NCI-H1694 (cell line): ENCODE data around the gene PALLD.

Source experiments
- DNase-seq: peaks from one replicate; lab custom pipeline; 2025; lab: John Stamatoyannopoulos, UW

Gene PALLD

DNA sequence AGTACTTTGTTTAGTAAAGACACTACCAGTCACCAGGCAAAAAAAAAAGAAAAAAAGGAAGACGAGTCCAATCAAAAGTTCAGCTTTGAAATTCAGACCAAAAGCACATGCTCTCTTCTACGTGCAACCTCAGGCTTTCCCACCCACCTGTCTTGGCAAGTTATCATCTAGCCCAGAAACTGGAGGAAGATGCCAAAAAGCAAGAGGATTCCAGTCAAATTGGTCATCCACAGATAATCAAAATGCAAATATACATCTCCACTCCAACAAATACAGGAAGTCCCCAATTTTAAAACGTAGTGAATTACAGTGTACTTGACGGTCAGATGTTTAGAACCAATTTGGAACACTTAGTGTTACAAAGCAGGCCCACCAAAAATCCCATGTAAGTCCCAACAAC, 96.5 kb downstream of the PALLD start:
- DNase-seq = no peak

GRCh38 chr4:168594121-168594520, 97.3 kb downstream of the PALLD start:
- DNase-seq = no peak

GRCh38 chr4:168598191-168598590, 101.3 kb downstream of the PALLD start:
- no peak for DNase-seq

DNA sequence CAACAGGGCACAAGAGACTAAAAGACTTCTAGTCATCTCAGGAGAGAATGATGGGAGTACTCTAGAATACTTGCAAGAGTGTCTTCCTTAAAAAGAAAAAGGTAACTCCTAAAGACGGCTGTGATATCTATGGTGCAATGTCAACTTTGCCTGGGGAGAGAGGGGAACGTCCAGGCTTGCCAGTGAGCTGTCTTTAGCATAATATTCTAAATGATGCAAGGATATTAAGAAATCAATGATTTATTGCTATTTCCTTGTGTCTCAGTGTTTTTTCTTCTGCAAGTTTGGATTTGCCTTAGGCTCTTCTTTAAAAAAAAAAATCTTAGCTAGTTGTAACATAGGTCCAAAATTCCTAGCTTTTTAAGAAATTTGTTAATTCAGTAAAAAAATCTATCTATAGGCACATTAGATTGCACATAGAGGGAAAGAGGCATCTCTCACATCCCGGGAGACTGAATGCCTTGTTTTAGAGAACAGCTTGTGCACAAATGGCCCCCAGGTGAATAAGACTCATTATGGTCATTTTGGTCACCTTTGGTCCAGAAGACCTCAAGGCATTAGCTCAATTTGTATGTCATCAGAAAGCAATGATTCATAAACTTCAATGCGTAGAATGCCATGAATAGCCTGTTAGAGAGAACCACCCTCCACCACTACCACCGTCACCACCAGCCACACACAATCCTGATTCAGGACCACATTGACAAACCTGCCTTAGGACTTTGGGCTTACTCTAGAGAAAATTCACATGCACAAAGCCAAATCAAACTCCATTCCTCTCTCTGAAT, 104.1 kb downstream of the PALLD start:
- no peak for DNase-seq

- no peak for DNase-seq
Observed at GRCh38 chr4:168601899-168602298, 105.0 kb downstream of the PALLD start.

GRCh38 chr4:168604496-168605373, 107.9 kb downstream of the PALLD start:
- no peak for DNase-seq

DNA sequence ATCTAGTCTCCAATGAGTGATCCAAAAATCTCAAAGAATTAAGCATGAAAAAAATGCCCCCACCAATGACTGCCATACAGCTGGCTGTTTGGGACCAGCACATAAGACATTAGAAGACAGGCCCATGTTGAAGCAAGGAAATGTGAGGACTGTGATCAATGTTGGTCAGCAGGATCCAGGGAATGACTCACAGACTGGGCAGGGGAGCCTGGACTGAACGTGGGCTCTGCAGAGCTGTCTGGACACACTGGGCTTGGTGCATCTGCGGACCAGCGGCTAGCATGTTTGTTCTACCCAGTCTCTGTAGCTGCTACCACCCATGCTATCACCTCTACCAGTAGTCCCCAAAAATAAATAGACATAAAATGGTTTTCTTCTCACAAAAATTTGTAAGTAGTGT, 108.6 kb downstream of the PALLD start:
- no peak for DNase-seq

GRCh38 chr4:168607215-168607614, 110.4 kb downstream of the PALLD start:
- no peak for DNase-seq

DNA sequence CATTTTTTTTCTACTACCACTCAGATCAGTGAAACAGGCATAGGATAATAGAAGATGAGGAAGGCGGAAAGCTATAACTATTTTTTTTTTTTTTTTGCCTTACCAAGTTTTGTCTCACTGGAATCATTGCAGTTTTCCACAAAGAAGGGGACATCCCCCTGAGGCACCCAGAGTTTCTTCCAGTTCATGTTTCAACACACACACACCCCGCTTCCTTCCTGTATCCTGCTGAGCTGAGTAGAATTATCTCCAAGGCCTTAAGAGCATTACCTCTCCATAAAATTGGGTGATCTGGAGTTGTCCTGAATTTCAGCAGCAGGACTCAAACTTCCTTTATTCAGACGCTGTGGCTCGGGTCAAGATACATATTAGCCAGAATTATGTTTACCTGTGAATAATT, 111.9 kb downstream of the PALLD start:
- DNase-seq = no peak

DNA sequence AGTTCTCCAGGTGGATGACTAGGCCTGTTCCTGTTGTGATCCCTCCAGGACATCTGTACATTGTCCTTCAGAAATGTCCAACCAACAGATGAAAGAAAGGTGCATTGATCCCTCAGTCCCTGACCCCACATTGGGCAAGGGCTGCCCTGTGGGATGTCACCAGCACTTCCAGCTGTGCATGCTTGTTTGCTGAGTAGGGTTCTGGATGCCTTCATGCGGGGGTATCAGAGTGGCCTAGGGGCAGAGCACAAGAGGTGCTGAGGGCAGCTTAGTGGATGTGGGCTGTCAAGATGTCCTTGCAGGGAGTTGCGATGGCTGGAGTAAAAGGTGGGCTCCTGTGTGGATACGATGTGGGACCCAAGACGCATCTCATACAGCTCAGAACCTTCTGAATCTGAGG, 112.5 kb downstream of the PALLD start:
- no peak for DNase-seq

GRCh38 chr4:168610911-168611530, 114.2 kb downstream of the PALLD start:
- no peak for DNase-seq

GRCh38 chr4:168612450-168613135, 115.7 kb downstream of the PALLD start:
- DNase-seq = no peak

GRCh38 chr4:168613869-168614268, 117.0 kb downstream of the PALLD start:
- no peak for DNase-seq

- DNase-seq = no peak
Observed at GRCh38 chr4:168614281-168615057, 117.6 kb downstream of the PALLD start.

DNA sequence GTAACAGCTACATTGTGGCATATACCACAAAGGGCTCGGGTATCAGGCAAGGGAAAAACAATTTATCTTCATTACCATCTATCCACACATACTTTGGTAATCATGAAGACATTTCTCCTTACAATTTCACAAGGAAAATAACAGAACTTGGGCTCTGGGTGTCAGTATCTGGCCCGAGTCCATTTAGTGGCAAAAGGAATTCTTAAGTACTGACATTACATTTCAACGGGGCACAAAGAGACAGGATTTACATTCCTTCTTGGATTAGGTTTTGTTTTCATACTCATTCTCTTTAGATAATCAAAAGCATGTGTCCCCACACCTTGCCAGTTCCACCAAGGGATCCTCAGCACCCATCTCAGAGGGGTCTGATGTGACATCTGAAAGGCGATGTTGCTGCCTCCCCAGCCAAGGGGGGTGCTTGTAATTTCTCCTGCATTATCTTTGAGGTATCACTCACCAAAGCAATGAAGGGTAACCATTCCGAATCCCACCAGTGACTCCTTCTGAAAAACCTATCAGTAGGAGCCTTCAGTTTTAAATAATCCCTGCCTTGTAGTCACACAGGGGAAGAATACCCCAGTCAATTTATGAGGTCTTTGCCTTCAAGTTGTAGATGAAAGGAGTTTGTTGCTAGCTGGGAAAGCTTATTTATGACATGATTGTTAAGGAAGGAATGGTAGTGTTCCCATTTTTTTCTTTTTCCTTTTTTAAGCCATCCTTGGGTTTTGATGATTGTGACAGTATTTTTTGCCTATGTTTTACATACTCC, 118.6 kb downstream of the PALLD start:
- no peak for DNase-seq

GRCh38 chr4:168618577-168619265, 121.9 kb downstream of the PALLD start:
- no peak for DNase-seq

DNA sequence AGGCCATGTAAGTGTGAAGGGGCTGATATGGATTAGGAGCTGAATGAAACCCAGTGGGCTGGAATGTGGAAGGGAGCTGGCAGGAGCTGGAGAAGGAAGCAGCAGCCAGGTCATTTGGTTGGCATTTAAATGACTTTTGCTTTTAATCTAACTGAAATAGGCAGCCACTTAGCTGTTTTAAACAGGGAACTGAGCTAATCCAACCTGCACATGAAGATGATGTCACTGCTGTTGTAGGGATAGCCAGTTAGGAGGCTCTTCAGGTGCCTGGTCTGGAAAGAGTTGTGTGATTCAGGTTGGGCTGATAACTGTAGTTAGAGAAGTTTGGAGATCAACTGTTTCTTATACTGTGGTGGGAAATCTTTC, 122.4 kb downstream of the PALLD start:
- no peak for DNase-seq

- no peak for DNase-seq
Observed at GRCh38 chr4:168621806-168622589, 125.1 kb downstream of the PALLD start.

DNA sequence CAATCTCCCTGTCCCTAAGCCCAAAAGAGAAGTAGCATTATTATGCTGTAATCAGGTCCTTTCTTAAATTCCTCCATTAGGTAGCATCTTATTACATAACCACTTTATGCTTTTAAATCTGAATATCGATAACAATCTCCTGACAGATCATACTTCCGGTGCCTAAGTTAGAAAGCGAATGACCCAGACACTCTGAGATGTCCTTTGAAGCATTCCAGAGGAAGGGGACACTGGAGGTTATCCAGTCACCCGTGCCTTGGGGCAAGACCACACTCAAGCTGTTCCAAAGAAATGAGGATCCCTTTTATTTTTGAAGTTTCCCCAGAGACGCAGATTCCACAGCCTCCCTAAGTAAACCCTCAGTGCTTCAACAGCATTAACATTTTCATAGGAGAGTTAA, 125.7 kb downstream of the PALLD start:
- no peak for DNase-seq
